Effector CD8-positive, alpha-beta T cell (primary cell): ENCODE results near the gene MET.
"Not testable (repeated sequence)": the region's sequence is repeated elsewhere in the genome, so short reads cannot be mapped to it uniquely, and the experiment has no call there.

Experiments used
- DNase-seq: peaks from one replicate; lab custom pipeline; 2025; lab: John Stamatoyannopoulos, UW
- total RNA-seq, 4 experiments: gene quantifications; one replicate each; lab custom pipeline; 2026; lab: John Stamatoyannopoulos, UW

MET gene
- total RNA-seq, result 0 to 1.7 (median 0.76) reads per million in 4 experiments

DNA sequence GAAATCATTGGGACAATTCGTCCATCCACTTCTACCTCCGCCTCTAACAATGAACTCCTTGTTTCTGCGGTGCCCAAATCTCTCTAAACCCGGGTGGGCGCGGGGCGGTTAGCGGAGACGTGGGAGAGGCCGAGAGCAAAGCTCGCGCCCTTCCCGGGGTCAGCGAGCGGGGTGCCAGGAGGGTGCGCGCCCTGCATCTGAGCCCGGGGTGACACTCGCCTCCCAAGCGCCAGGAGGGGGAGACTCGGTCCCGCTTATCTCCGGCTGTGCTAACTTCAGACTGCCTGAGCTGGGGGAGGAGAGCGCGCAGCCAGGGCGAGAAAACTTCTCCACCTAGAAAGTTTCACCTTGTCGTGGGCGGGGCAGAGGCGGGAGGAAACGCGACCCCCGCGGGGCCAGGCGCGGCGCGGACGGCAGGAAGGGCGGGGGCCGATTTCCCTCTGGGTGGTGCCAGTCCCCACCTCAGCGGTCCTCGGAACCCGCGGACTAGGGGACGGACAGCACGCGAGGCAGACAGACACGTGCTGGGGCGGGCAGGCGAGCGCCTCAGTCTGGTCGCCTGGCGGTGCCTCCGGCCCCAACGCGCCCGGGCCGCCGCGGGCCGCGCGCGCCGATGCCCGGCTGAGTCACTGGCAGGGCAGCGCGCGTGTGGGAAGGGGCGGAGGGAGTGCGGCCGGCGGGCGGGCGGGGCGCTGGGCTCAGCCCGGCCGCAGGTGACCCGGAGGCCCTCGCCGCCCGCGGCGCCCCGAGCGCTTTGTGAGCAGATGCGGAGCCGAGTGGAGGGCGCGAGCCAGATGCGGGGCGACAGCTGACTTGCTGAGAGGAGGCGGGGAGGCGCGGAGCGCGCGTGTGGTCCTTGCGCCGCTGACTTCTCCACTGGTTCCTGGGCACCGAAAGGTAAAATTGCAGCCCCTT is at the start of gene MET:
TSS of gene MET (plus strand) at position 516 of the 915 bp plus-strand sequence. CDS start 26,889 bp downstream, outside the sequence.
- no peak for DNase-seq

GRCh38 chr7:116626886-116627285 is 45.1 kb upstream of the MET start:
- no peak for DNase-seq

DNA sequence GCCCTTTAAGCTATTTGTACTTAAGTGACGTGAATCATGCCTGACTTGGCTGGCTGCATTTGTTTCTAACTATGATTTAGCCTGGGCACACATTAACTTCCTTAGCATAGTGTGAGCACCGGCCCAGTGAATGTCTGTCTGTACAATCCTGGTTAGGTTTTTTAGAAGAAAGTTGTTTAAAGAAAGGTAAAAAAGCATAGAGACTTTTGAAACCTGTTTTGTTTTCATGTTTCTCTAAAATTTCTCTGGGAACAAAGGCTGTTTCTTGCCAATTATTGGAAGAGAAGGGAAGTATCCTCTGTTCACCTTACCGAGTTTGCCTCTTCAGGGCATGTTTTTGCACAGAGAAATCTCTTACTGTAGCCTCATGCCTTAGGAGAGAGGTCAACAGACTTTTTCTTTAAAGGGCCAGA is 42.9 kb upstream of the MET start:
- no peak for DNase-seq

DNA sequence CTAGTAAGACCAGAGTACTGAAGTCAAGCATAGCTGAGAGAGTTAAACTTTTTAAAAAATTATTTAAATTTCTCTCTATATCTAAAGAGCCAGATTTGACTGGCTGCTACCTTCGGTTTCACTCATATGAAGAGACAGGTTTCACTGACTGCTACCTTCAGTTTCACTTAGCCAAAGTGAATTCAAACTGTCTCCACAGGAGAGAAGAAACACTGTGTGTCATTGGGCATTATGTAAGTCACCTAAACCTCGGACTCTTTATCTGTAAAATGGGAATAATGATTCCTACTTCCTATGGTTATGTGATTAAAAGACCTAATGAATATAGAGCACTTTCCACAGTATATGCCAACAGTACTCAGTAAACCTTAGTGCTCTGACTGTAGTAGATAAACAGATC is 41.6 kb upstream of the MET start:
- no peak for DNase-seq

DNA sequence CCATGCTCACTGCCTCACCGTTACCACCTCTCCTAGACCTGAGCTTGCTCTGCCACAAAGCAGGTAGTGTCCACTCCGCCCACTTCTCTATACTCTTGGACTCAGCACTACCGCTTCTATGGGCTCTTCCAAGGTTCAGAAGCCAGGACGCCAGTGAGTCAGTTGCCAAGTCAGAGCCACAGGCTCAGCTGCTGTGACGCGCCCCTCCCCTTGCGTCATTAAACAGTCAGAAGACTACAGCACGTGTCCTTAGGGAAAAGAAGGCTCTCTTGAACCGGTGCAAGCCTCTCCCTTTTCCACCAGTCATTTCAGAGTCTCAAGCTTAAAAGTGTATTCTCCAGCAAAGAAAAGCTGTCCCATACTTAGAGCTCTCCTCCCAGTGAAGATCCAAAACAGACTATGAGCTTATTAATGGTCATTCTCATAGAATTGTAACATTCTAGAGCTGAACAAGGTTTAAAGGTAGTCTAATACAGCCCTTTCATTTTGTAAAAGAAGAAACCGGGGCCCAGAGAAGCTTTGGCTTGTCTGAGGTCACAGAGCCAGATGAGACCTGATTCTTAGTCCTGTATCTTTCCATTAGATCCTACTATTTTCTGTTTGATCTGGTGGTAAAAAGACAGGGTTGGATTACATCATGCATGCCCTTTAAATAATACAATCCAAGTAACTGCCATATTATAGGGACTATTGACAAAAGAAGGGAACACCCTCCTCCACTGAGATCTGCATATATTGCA is 40.9 kb upstream of the MET start:
- DNase-seq, result no peak

DNA sequence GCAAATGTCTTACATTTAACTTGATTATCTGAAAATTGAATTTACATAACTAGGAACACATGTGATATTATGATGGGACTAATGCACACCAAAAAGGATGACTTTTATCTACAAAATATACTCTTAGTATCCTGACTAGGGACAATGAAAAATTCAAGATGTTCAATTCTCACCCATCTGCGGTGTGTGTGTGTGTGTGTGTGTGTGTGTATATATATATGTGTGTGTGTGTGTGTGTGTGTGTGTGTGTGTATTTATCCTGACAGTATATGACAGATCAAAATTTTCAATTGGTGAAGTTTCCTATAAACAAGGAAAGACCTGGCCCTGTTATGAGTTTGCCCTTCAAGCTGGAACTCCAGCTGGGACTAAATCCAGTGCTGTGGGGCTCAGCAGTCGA is 40.3 kb upstream of the MET start:
- no peak for DNase-seq

GRCh38 chr7:116632384-116632783 is 39.6 kb upstream of the MET start:
- DNase-seq, result no peak

GRCh38 chr7:116633131-116633988 is 38.6 kb upstream of the MET start:
- DNase-seq, result no peak

- DNase-seq, result no peak
Measured at GRCh38 chr7:116636997-116637396, 35.0 kb upstream of the MET start.

- not testable (repeated sequence) for DNase-seq
Measured at GRCh38 chr7:116638592-116638991, 33.4 kb upstream of the MET start.

- no peak for DNase-seq
Measured at GRCh38 chr7:116641551-116642153, 30.3 kb upstream of the MET start.

DNA sequence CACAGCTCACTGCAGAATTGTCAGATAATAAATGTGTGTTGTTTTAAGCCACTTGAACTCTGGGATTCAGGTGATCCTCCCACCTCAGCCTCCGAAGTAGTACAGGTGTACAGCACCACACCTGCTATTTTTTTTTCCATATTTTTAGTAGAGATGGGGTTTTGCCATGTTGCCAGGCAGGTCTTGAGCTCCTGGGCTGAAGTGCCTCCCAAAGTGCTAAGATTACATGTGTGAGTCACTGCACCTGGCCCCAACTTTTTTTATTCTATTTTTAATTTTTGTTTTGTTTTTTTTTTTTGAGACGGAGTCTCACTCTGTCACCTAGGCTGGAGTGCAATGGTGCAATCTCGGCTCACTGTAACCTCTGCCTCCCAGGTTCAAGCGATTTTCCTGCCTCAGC is 28.8 kb upstream of the MET start:
- not testable (repeated sequence) for DNase-seq

GRCh38 chr7:116644628-116645027 is 27.4 kb upstream of the MET start:
- DNase-seq, result no peak

- DNase-seq, result no peak
Measured at GRCh38 chr7:116647290-116647689, 24.7 kb upstream of the MET start.

DNA sequence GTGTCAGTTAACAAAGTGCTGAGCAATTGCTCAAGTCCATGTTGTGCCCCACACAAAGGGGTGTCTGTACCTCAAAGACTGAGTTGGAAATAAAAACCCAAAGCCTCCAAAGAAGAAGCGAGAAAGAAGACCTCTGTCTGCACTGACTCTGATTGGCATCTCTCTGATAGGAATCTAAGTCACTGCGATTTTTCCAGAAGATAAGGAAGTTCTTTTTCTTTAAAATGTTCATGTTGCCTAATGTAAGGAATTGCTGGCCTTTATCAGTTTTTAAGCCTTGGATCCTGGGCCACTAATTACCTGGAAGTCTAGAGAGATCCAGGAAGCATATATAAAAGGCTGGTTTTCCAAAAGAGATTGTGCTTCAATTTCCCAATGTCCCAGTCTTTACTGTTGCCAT is 24.1 kb upstream of the MET start:
- DNase-seq, result no peak

DNA sequence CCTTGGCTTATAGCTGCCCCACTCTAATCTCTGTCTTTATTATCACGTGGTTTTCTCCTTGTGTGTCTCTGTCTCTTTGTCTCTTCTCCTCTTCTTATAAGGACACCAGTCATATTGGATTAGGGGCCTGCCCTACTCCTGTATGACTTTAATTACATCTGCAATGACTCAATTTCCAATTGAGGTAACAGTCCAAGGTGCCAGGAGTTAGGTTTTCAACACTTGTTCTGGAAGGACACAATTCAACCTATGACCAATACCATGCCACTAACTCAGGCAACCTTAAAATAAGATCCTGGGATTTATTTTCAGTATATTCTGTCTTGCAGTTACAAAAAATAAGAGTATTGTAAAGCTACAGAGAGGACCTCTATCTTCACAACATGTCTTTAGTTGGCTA is 21.6 kb upstream of the MET start:
- DNase-seq, result no peak

- DNase-seq, result no peak
Measured at GRCh38 chr7:116652793-116653192, 19.2 kb upstream of the MET start.

DNA sequence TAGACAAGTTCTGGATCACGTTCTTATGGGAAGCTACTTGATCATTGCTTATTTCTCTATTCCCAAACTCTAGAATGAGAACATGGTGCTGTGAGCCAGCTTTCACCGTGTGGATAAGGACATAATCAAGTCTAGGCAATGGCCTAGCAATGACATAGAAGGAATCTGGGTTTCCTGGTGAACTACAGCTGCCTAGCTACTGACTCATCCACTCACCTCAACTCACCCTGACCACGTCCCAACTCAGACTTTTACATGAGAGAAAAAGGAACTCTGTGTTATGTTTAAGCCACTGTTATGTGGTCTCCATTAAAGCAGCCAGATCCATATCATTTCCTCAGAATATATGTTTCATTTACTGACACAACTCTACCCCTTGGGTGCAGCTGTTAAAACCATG is 18.8 kb upstream of the MET start:
- DNase-seq, result no peak

DNA sequence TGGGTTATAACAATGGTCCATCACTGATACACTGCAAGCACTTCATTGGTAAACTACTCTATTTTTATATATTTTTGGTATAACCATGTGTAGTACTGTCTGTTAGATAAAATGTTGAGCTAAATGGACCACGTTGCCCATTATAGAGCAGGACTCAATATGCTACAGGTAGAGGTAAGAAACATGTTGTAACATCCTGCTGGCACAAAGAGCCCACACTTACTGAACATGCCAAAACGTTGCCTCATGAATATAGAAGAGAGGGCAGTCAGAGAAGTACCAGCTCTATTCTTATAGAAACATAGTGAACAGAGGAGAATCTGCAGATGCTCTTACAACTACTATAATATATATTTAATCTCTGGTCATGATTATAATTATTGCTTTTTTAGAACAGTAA is 18.4 kb upstream of the MET start:
- DNase-seq, result no peak

- not testable (repeated sequence) for DNase-seq
Measured at GRCh38 chr7:116659248-116659647, 12.7 kb upstream of the MET start.

GRCh38 chr7:116661865-116662264 is 10.1 kb upstream of the MET start:
- DNase-seq, result no peak

GRCh38 chr7:116663744-116664143 is 8.3 kb upstream of the MET start:
- DNase-seq, result no peak
